UCSD-AML1 (cell line): ENCODE results near the gene ADGRG1.
"Not testable (repeated sequence)": the region's sequence is repeated elsewhere in the genome, so short reads cannot be mapped to it uniquely, and the experiment has no call there.

Experiments
- DNase-seq: peaks from one replicate; lab custom pipeline; 2025; ENCODE audit not compliant: unreplicated experiment; lab: John Stamatoyannopoulos, UW

The ADGRG1 gene

GRCh38 chr16:57666353-57667047, 38.1 kb downstream of the ADGRG1 start:
- no peak for DNase-seq

- no peak for DNase-seq
These were observed 38.7 kb downstream of the ADGRG1 start for GRCh38 chr16:57667048-57667525.

- DNase-seq = peak; percentile 37
These were observed 39.3 kb downstream of the ADGRG1 start for GRCh38 chr16:57667526-57668262.

- no peak for DNase-seq
These were observed 39.8 kb downstream of the ADGRG1 start, which contains the start of gene ADGRG3 for GRCh38 chr16:57668263-57668571. Gene ADGRG3, plus strand, starts transcription at chr16:57668306. Its CDS starts 42 bp downstream, at chr16:57668348.

GRCh38 chr16:57668630-57669475, 40.4 kb downstream of the ADGRG1 start:
- DNase-seq = no peak

- DNase-seq = no peak
These were observed 41.2 kb downstream of the ADGRG1 start for GRCh38 chr16:57669476-57670162.

GRCh38 chr16:57670196-57670595, 41.8 kb downstream of the ADGRG1 start:
- no peak for DNase-seq

GRCh38 chr16:57671451-57671850, 43.0 kb downstream of the ADGRG1 start:
- not testable (repeated sequence) for DNase-seq

- DNase-seq = no peak
These were observed 44.0 kb downstream of the ADGRG1 start for GRCh38 chr16:57672416-57672815.

- DNase-seq = no peak
These were observed 44.4 kb downstream of the ADGRG1 start for GRCh38 chr16:57672824-57673223.

GRCh38 chr16:57675741-57676551, 47.5 kb downstream of the ADGRG1 start:
- DNase-seq = no peak

- DNase-seq = no peak
These were observed 48.2 kb downstream of the ADGRG1 start for GRCh38 chr16:57676553-57677085.

- DNase-seq = no peak
These were observed 49.4 kb downstream of the ADGRG1 start for GRCh38 chr16:57677622-57678369.

- DNase-seq = no peak
These were observed 50.6 kb downstream of the ADGRG1 start for GRCh38 chr16:57679016-57679415.

GRCh38 chr16:57679767-57680482, 51.5 kb downstream of the ADGRG1 start:
- peak; percentile 69 for DNase-seq

- no peak for DNase-seq
These were observed 52.5 kb downstream of the ADGRG1 start for GRCh38 chr16:57680842-57681375.

- no peak for DNase-seq
These were observed 53.7 kb downstream of the ADGRG1 start for GRCh38 chr16:57681950-57682728.
